Naive thymus-derived CD8-positive, alpha-beta T cell (primary cell): ENCODE results near the gene KRT23. TPM values are rescaled to one million over a fixed set of nuclear protein-coding genes. Genes with fewer than 3 reads are reported as not detected.
A peak's percentile ranks its signal among the peaks of the same experiment; 100 is the strongest.

Source experiments
- ATAC-seq, 2 donors: fragments of 150-1000 bp; cut with Tn5 transposase in 1 of 2; sonication (Bioruptor Pico), chemical (Tn5 transposase) in 1 of 2; 1 replicate in 1 of 2; 2 replicates in 1 of 2; pipeline ENCODE4 v1.10.0; 2021; ENCODE audit warnings: mild to moderate bottlenecking in 2 of 2, moderate library complexity in 2 of 2
- POLR2A ChIA-PET: fragments of 350-600 bp; sonication (Branson Sonifier 250); formaldehyde crosslinking; loops from one replicate; lab custom pipeline; 2021; ENCODE audit warnings: antibody characterized with exemption; lab: Charles Lee
- DNase-seq, 10 donors: peaks; one replicate each; pipeline versions ENCODE4 v3.0.0 to v3.0.0-alpha.2; 2020 to 2022
- H3K27ac Mint-ChIP-seq, 10 donors: one replicate each; pipeline ENCODE4 v1.8.0; 2020 to 2022; ENCODE audit warnings: mild to moderate bottlenecking in 10 of 10, mixed read lengths in 10 of 10, moderate library complexity in 4 of 10, inconsistent platforms in 1 of 10
- H3K27me3 Mint-ChIP-seq, 5 donors: one replicate each; pipeline ENCODE4 v1.8.0; 2021 to 2022; ENCODE audit warnings: mixed read lengths in 5 of 5
- H3K36me3 Mint-ChIP-seq, 3 donors: one replicate each; pipeline ENCODE4 v1.8.0; 2020 to 2022; ENCODE audit warnings: mixed read lengths in 3 of 3, mild to moderate bottlenecking in 2 of 3, inconsistent platforms in 1 of 3
- H3K4me1 Mint-ChIP-seq, 4 donors: one replicate each; pipeline ENCODE4 v1.8.0; 2021 to 2022; ENCODE audit warnings: mixed read lengths in 4 of 4
- H3K4me3 Mint-ChIP-seq, 10 donors: one replicate each; pipeline ENCODE4 v1.8.0; 2020 to 2022; ENCODE audit warnings: mild to moderate bottlenecking in 10 of 10, mixed read lengths in 10 of 10, moderate library complexity in 6 of 10, inconsistent platforms in 1 of 10
- H3K9me3 Mint-ChIP-seq, 9 donors: one replicate each; pipeline ENCODE4 v1.8.0; 2020 to 2022; ENCODE audit warnings: mixed read lengths in 9 of 9, mild to moderate bottlenecking in 3 of 9, inconsistent platforms in 1 of 9, moderate library complexity in 1 of 9
- polyA plus RNA-seq, 3 donors: library from polyadenylated mRNA; unstranded; fragments of 300-500 nt; fragmentation: Illumina TruSeq; gene quantifications; one replicate each; pipeline ENCODE4 v1.2.3, GENCODE V29; 2021
- total RNA-seq, 8 experiments: library from RNA in 2 of 8; stranded (reverse) in 2 of 8; gene quantifications; one replicate each; pipeline ENCODE4 v1.2.3 and lab custom pipeline; 2021 to 2026

Gene KRT23
- total and polyA plus RNA-seq, 5 experiments from 2014 or later, result not detected

- ATAC-seq, result no peak
Observed at GRCh38 chr17:40962059-40962561, 24.7 kb upstream of the KRT23 start.

DNA sequence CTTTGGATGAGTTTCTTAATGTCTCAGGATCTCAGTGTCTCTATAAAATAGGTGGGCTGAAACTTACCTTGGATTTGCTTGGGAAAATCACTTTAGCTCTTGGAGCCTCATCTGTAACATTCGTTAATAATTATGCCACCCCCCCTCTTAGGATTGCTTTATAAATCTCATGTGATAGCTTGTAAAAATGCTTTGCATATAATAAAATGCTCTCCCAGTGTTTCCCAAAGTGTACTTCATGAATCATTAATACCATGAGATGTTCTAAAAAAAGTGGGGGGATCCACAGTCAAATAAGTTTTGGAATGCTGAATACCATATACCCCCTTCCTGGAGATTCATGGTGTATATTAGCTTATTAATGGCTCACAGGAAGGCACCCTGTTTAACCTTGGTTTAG is 24.1 kb upstream of the KRT23 start:
- POLR2A ChIA-PET, result no interaction called here
- H3K9me3 Mint-ChIP-seq, result peaks cover 0 to 4% (median 0%) of the 10 kb centered on the region in 9 donors
- no peak for ATAC-seq

More at GRCh38 chr17:40962059-40962561, 24.7 kb upstream of the KRT23 start:
- Mint-ChIP-seq H3K27ac (no peak overlapping the region), H3K4me3 (no peak overlapping the region), H3K36me3 (peaks cover 0 to 6% (median 0%) of the 10 kb centered on the region in 3 donors), H3K9me3 (peaks cover 0 to 4% (median 0%) of the 10 kb centered on the region in 9 donors), H3K27me3 (peaks cover 0 to 21% (median 6%) of the 10 kb centered on the region in 5 donors), H3K4me1 (peaks cover 0 to 1% (median 0%) of the 10 kb centered on the region in 4 donors)
- POLR2A ChIA-PET, result no interaction called here
- DNase-seq, result no peak

GRCh38 chr17:40960144-40960543 is 22.7 kb upstream of the KRT23 start:
- H3K4me1 Mint-ChIP-seq, result peaks cover 0 to 1% (median 0%) of the 10 kb centered on the region in 4 donors
- peaks cover 3 to 37% (median 6%) of the 10 kb centered on the region in 5 donors for H3K27me3 Mint-ChIP-seq
- no peak overlapping the region for H3K27ac Mint-ChIP-seq
- H3K4me3 Mint-ChIP-seq, result no peak overlapping the region
- peaks cover 0 to 6% (median 0%) of the 10 kb centered on the region in 3 donors for H3K36me3 Mint-ChIP-seq
- no peak for ATAC-seq
- DNase-seq, result no peak
- no peaks in the 10 kb centered on the region for H3K9me3 Mint-ChIP-seq
- POLR2A ChIA-PET, result no interaction called here

More for the DNA sequence above, 24.1 kb upstream of the KRT23 start:
- DNase-seq, result no peak
- Mint-ChIP-seq H3K27ac (no peak overlapping the region), H3K4me3 (no peak overlapping the region), H3K27me3 (peaks cover 0 to 23% (median 6%) of the 10 kb centered on the region in 5 donors), H3K36me3 (peaks cover 0 to 6% (median 0%) of the 10 kb centered on the region in 3 donors), H3K4me1 (peaks cover 0 to 1% (median 0%) of the 10 kb centered on the region in 4 donors)

GRCh38 chr17:40958086-40958953 is 20.9 kb upstream of the KRT23 start:
- POLR2A ChIA-PET, result no interaction called here
- ATAC-seq (no peak), DNase-seq (no peak)
- Mint-ChIP-seq H3K27me3 (peaks cover 4 to 55% (median 16%) of the 10 kb centered on the region in 5 donors), H3K4me1 (no peaks in the 10 kb centered on the region), H3K36me3 (no peaks in the 10 kb centered on the region), H3K27ac (no peak overlapping the region), H3K4me3 (no peak overlapping the region), H3K9me3 (no peaks in the 10 kb centered on the region)

DNA sequence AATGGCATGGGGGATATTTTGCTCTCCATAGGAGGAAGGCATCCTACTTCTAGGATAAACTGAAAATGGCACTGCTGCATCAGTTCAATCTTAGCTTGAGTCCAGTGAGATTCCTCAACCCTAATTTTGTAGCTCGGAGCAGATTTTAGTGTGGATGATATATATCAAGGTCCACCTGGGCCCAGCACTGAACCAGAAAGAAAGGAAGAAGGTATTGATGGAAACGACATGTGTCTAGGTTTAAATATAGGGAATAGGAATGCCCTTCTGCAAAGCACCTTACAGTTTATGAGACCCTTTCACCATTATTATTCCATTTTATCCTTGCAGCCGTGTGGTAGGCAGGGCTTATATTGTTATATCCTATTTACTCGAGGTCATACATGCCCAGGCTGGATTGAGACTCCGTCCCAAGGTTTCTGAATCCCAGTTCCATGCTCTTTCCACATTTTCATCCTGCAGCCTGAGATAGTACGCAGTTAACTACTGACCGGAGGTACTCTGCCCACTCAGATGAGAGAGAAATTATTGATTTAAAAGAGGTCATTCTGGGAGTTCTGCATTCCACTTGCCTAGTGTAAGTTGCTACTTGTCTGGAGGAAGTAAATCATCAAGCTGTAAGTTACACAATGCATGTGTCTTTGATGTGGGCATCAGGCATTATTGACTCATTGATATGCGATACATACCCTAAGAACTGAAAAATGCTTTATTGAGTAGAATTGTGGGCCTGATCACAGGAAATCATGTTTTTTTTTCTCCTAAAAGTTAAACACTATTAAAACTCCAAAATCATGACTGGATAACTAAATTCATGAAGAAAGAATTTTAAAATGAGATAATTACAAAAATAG is 19.2 kb upstream of the KRT23 start:
- POLR2A ChIA-PET, result no interaction called here
- Mint-ChIP-seq H3K4me3 (no peak overlapping the region), H3K9me3 (no peaks in the 10 kb centered on the region)

GRCh38 chr17:40953881-40954280 is 16.4 kb upstream of the KRT23 start:
- no peak for ATAC-seq
- no peak for DNase-seq
- POLR2A ChIA-PET, result no interaction called here
- no peak overlapping the region for H3K27ac Mint-ChIP-seq
- no peaks in the 10 kb centered on the region for H3K9me3 Mint-ChIP-seq
- no peak overlapping the region for H3K4me3 Mint-ChIP-seq
- peaks cover 0 to 3% (median 0%) of the 10 kb centered on the region in 4 donors for H3K4me1 Mint-ChIP-seq
- peaks cover 0 to 3% (median 0%) of the 10 kb centered on the region in 3 donors for H3K36me3 Mint-ChIP-seq
- peaks cover 24 to 63% (median 28%) of the 10 kb centered on the region in 5 donors for H3K27me3 Mint-ChIP-seq

More for the DNA sequence above, 19.2 kb upstream of the KRT23 start:
- H3K27me3 Mint-ChIP-seq, result peaks cover 6 to 55% (median 18%) of the 10 kb centered on the region in 5 donors
- no peaks in the 10 kb centered on the region for H3K4me1 Mint-ChIP-seq
- H3K27ac Mint-ChIP-seq, result peak overlapping the region in 1 of 10 donors; percentile 4
- no peak for ATAC-seq
- no peak for DNase-seq
- H3K36me3 Mint-ChIP-seq, result no peaks in the 10 kb centered on the region

DNA sequence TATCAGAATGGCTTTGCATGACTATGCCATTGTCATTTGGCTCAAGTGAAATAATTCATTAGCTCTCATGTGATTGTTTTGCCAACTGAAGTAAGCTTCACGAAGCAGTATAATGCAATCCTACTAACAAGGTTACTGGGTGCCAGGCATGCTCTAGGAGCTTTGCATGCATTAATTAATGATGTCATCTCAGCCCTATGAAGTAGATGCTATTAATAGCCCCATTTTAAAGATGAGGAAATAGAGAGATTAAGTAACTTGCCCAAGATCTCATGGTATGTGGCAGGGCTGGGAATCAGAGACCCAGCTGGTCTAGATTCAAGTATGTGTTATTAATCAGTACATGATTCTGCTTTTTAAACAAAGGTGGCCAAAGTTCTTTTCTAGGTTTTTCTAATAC is 15.2 kb upstream of the KRT23 start:
- DNase-seq (no peak), ATAC-seq (no peak)
- Mint-ChIP-seq H3K27ac (no peak overlapping the region), H3K27me3 (peaks cover 26 to 75% (median 37%) of the 10 kb centered on the region in 5 donors), H3K4me3 (no peak overlapping the region), H3K9me3 (no peaks in the 10 kb centered on the region), H3K4me1 (peaks cover 0 to 4% (median 0%) of the 10 kb centered on the region in 4 donors), H3K36me3 (peaks cover 0 to 3% (median 0%) of the 10 kb centered on the region in 3 donors)
- POLR2A ChIA-PET, result no interaction called here

DNA sequence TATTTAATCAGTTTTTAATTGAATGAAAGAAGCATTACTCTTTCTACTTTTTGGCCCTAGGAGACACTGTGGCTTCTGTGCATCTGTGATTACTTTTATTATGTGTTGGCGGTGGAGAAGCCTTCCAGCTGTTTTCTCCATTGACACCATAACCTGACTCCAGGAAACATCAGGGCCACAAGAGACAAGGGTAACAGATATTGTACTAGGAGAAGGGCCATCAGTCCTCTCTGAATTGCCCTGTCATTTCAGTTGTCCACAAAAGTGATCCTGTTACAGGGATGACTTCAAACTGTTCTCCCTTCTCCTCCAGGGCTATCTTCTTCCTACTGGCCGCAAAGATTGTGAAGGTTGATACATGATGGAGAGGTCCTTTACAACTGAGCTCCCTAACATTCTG is 14.7 kb upstream of the KRT23 start:
- Mint-ChIP-seq H3K27me3 (peaks cover 29 to 77% (median 40%) of the 10 kb centered on the region in 5 donors), H3K4me3 (no peak overlapping the region), H3K9me3 (no peaks in the 10 kb centered on the region), H3K4me1 (peaks cover 0 to 4% (median 0%) of the 10 kb centered on the region in 4 donors), H3K36me3 (peaks cover 0 to 3% (median 0%) of the 10 kb centered on the region in 3 donors), H3K27ac (no peak overlapping the region)
- POLR2A ChIA-PET, result no interaction called here
- no peak for ATAC-seq
- no peak for DNase-seq

- Mint-ChIP-seq H3K4me1 (peaks cover 0 to 4% (median 0%) of the 10 kb centered on the region in 4 donors), H3K27me3 (peaks cover 37 to 81% (median 43%) of the 10 kb centered on the region in 5 donors), H3K36me3 (peaks cover 0 to 3% (median 0%) of the 10 kb centered on the region in 3 donors), H3K27ac (no peak overlapping the region), H3K4me3 (no peak overlapping the region), H3K9me3 (no peaks in the 10 kb centered on the region)
- ATAC-seq, result no peak
- no peak for DNase-seq
- POLR2A ChIA-PET, result no interaction called here
Observed at GRCh38 chr17:40951011-40951622, 13.7 kb upstream of the KRT23 start.

GRCh38 chr17:40950176-40950575 is 12.7 kb upstream of the KRT23 start:
- DNase-seq (no peak), ATAC-seq (no peak)
- H3K27ac Mint-ChIP-seq, result no peak overlapping the region
- peaks cover 40 to 81% (median 49%) of the 10 kb centered on the region in 5 donors for H3K27me3 Mint-ChIP-seq
- H3K4me3 Mint-ChIP-seq, result no peak overlapping the region
- peaks cover 0 to 4% (median 0%) of the 10 kb centered on the region in 4 donors for H3K4me1 Mint-ChIP-seq
- POLR2A ChIA-PET, result no interaction called here
- H3K36me3 Mint-ChIP-seq, result peaks cover 0 to 3% (median 0%) of the 10 kb centered on the region in 3 donors
- H3K9me3 Mint-ChIP-seq, result peaks cover 0 to under 1% (median 0%) of the 10 kb centered on the region in 9 donors

DNA sequence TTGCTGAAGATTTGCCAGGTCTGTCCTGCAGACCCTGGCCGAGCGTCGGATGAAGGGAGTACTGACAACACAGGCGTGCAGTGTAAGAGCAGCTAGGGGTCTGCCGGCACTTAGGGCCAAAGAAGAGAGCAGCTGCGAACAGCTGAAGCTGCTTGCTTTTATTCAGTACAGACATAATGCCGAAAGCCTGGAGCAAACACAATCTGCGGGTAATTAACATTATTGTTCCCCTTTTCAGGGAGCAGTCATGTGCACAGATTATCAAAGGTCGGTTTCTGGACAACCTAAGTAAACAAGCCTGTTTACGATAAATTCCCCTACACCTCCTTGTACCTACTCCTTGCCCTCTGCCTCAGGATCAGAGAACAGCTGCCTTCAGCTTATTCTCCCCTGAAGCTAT is 12.0 kb upstream of the KRT23 start:
- Mint-ChIP-seq H3K9me3 (peaks cover 0 to 2% (median 0%) of the 10 kb centered on the region in 9 donors), H3K4me1 (peaks cover 0 to 4% (median 0%) of the 10 kb centered on the region in 4 donors), H3K27me3 (peaks cover 38 to 81% (median 49%) of the 10 kb centered on the region in 5 donors), H3K4me3 (no peak overlapping the region), H3K36me3 (peaks cover 0 to 3% (median 0%) of the 10 kb centered on the region in 3 donors), H3K27ac (peak overlapping the region in 1 of 10 donors; percentile 0)
- ATAC-seq (no peak), DNase-seq (no peak)
- POLR2A ChIA-PET, result no interaction called here

- Mint-ChIP-seq H3K36me3 (peaks cover 0 to 3% (median 0%) of the 10 kb centered on the region in 3 donors), H3K4me1 (peaks cover 0 to 4% (median 0%) of the 10 kb centered on the region in 4 donors), H3K9me3 (peaks cover 0 to 2% (median 0%) of the 10 kb centered on the region in 9 donors), H3K4me3 (no peak overlapping the region), H3K27ac (no peak overlapping the region), H3K27me3 (peaks cover 36 to 81% (median 54%) of the 10 kb centered on the region in 5 donors)
- POLR2A ChIA-PET, result no interaction called here
- ATAC-seq (no peak), DNase-seq (no peak)
Observed at GRCh38 chr17:40947929-40948328, 10.5 kb upstream of the KRT23 start.
